ENCODE data around the gene MRPL58. TPM values are rescaled to one million over a fixed set of nuclear protein-coding genes. Genes with fewer than 3 reads are reported as not detected.
A peak's percentile ranks its signal among the peaks of the same experiment; 100 is the strongest.

The MRPL58 gene
- total RNA-seq, 2 donors from 2014 or later: 16.9 TPM; not detected in 1

DNA sequence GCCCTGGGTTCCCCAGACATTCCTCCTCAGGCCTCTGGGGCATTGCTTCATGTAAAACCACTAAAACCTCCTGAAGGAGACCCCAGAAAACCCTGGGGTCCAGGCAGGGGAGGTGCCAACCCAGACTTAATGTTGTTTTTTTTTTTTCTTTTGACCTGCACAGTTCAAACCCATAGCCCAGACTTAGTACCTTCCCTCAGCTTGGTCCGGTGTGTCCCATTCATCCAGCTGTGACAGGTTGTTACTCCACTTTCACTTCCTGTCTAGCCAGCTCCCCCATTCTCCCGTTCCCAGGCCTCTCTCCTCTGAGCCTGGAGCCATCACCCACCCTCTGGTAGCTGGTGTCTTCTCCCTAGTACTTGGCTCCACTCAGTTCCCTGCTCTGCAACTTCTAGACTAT, 20.2 kb upstream of the MRPL58 start:
- DNase-seq: peak in 2 of 4 donors; percentile 16 to 30
- Histone ChIP-seq H3K4me1 (peaks cover 76% of the 10 kb centered on the region), H3K4me3 (no peak overlapping the region), H3K27me3 (no peaks in the 10 kb centered on the region), H3K36me3 (replicated peaks in 1 of 2; ENCODE audit: insufficient read depth in 1 of 2, low read depth in 2 of 2) (no peaks in the 10 kb centered on the region), H3K27ac (peak overlapping the region; percentile 79 to 88 (median 85)), H3K9me3 (no peaks in the 10 kb centered on the region)
- no peak for TF ChIP-seq POLR2A (IDR thresholded peaks at IDR 0.05)
- TF ChIP-seq, protein P1, sequence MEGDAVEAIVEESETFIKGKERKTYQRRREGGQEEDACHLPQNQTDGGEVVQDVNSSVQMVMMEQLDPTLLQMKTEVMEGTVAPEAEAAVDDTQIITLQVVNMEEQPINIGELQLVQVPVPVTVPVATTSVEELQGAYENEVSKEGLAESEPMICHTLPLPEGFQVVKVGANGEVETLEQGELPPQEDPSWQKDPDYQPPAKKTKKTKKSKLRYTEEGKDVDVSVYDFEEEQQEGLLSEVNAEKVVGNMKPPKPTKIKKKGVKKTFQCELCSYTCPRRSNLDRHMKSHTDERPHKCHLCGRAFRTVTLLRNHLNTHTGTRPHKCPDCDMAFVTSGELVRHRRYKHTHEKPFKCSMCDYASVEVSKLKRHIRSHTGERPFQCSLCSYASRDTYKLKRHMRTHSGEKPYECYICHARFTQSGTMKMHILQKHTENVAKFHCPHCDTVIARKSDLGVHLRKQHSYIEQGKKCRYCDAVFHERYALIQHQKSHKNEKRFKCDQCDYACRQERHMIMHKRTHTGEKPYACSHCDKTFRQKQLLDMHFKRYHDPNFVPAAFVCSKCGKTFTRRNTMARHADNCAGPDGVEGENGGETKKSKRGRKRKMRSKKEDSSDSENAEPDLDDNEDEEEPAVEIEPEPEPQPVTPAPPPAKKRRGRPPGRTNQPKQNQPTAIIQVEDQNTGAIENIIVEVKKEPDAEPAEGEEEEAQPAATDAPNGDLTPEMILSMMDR (IDR thresholded peaks at IDR 0.05): no peak
- intact Hi-C loops (cut with DNase I): no loop called here
- no peak for ATAC-seq
- 33 to 42% methylated on average over 2 of the region's 2 CpGs for WGBS, 2 donors

DNA sequence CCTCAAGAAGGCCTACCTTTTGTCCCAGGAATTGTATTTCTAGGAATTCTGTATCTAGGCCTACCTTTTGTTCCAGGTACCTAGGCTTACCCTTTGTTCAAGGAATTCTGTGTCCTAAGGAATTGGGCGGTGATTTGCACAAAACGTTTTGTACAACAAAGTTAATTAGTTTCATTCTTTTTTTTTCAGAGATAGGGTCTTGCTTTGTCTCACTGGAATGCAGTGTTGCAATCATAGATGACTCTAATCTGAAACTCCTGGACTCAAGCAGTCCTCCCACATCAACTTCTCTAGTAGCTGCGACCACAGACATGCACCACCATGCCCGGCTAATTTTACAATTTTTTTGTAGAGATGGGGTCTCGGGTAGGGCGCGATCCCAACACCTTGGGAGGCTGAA, 18.0 kb upstream of the MRPL58 start:
- no peaks in the 10 kb centered on the region for H3K9me3 ChIP-seq
- H3K36me3 ChIP-seq (replicated peaks in 1 of 2; ENCODE audit: insufficient read depth in 1 of 2, low read depth in 2 of 2): no peaks in the 10 kb centered on the region
- H3K4me3 ChIP-seq: no peak overlapping the region
- 63 to 73% methylated on average over 7 of the region's 7 CpGs for WGBS, 2 donors
- TF ChIP-seq POLR2A (IDR thresholded peaks at IDR 0.05): no peak
- TF ChIP-seq, protein P1 (IDR thresholded peaks at IDR 0.05): no peak
- ATAC-seq: no peak
- peaks cover 58% of the 10 kb centered on the region for H3K4me1 ChIP-seq
- peak overlapping the region; percentile 44 to 88 (median 82) for H3K27ac ChIP-seq
- no peak for DNase-seq
- no peaks in the 10 kb centered on the region for H3K27me3 ChIP-seq
- intact Hi-C loops (cut with DNase I): no loop called here

DNA sequence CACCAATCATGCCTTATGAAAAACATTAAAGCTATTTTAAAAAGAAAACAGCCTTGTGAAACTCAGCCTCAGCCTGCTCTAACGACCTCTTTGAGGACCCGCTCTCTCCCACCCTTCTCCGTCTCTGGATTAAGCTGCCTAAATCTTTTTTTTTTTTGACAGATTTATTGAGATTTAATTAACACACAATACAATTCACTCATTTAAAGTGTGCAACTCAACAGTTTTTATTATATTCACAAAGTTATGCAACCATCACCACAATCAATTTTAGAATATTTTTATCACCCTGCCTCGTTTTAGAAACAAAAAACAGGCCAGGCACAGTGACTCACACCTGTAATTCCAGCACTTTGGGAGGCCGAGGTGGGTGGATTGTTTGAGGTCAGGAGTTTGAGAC, 16.6 kb upstream of the MRPL58 start:
- no peak overlapping the region for H3K4me3 ChIP-seq
- no peak for TF ChIP-seq POLR2A (IDR thresholded peaks at IDR 0.05)
- TF ChIP-seq, protein P1 (IDR thresholded peaks at IDR 0.05): no peak
- no peaks in the 10 kb centered on the region for H3K27me3 ChIP-seq
- WGBS, 2 donors: 41 to 43% methylated on average over 5 of the region's 5 CpGs
- peaks cover 46% of the 10 kb centered on the region for H3K4me1 ChIP-seq
- no peaks in the 10 kb centered on the region for H3K36me3 ChIP-seq (replicated peaks in 1 of 2; ENCODE audit: insufficient read depth in 1 of 2, low read depth in 2 of 2)
- intact Hi-C loops (cut with DNase I): no loop called here
- H3K27ac ChIP-seq: peak overlapping the region in 3 of 4 donors; percentile 5 to 88 (median 85)
- H3K9me3 ChIP-seq: no peaks in the 10 kb centered on the region
- ATAC-seq (no peak), DNase-seq (peak in 1 of 4 donors; percentile 15)

DNA sequence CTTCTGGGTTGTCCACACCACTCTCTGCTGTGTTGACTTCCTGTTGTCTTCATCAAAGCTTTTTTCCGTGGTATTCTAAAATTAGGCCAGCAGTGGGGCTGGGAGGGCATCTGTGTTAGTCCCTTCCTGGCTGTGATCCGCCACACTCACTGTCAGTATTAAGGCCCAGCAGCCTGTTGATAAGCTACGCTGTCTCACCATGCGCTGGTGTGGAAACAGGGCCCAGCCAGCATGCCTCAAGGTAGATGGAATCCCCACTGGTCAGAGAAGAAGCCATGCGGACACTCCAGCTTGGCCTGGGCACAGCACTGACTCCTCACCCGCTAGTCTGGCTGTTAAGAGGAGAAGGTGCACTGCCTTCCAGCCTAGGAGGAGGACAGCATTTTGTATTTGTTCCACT, 13.7 kb upstream of the MRPL58 start:
- TF ChIP-seq, protein P1 (IDR thresholded peaks at IDR 0.05): no peak
- no peak for TF ChIP-seq POLR2A (IDR thresholded peaks at IDR 0.05)
- H3K36me3 ChIP-seq (replicated peaks in 1 of 2; ENCODE audit: insufficient read depth in 1 of 2, low read depth in 2 of 2): no peaks in the 10 kb centered on the region
- intact Hi-C loops (cut with DNase I): no loop called here

DNA sequence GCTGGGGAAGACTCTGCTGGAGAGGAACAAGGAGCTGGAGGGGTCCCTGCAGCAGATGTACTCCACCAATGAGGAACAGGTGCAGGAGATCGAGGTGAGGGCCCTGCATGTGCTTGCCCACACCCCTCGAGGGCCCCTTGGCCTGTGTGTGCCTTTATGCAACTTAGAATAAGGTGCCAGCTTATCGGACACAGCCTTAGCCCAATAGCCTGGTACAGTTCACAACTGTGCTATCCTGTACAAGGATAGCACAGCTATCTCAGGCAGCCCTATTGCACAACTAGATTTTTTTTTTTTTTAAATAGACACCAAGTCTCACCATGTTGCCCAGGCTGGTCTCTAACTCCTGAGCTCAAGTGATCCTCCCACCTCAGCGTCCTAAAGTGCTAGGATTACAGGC, 12.9 kb upstream of the MRPL58 start:
- H3K36me3 ChIP-seq (replicated peaks in 1 of 2; ENCODE audit: insufficient read depth in 1 of 2, low read depth in 2 of 2): no peaks in the 10 kb centered on the region
- intact Hi-C loops (cut with DNase I): no loop called here
- H3K27me3 ChIP-seq: no peaks in the 10 kb centered on the region
- no peak overlapping the region for H3K4me3 ChIP-seq
- no peak overlapping the region for H3K27ac ChIP-seq
- H3K9me3 ChIP-seq: no peaks in the 10 kb centered on the region
- TF ChIP-seq POLR2A (IDR thresholded peaks at IDR 0.05): no peak
- TF ChIP-seq, protein P1 (IDR thresholded peaks at IDR 0.05): no peak
- H3K4me1 ChIP-seq: peaks cover 16% of the 10 kb centered on the region
- no peak for ATAC-seq
- DNase-seq: no peak
- 73 to 74% methylated on average over 3 to 4 of the region's 4 CpGs for WGBS, 2 donors

More for the DNA sequence above, 13.7 kb upstream of the MRPL58 start:
- Histone ChIP-seq H3K4me3 (no peak overlapping the region), H3K27me3 (no peaks in the 10 kb centered on the region), H3K4me1 (peaks cover 23% of the 10 kb centered on the region), H3K27ac (no peak overlapping the region), H3K9me3 (no peaks in the 10 kb centered on the region)
- DNase-seq (no peak), ATAC-seq (no peak)
- 82 to 83% methylated on average over 6 of the region's 6 CpGs for WGBS, 2 donors

All from body of pancreas (tissue), 4 donors.